Testis (tissue), 3 donors: Measurements from ENCODE around the gene CNKSR3. TPM values are rescaled to one million over a fixed set of nuclear protein-coding genes. Genes with fewer than 3 reads are reported as not detected.

Experiments
- DNase-seq: peaks from one replicate; pipeline ENCODE4 v3.0.0-alpha.2; 2019
- H3K27ac ChIP-seq, 2 donors: fragments of 200-600 bp; sonication (generic); one replicate each; pipeline ENCODE4 v1.5.1; 2019
- H3K27me3 ChIP-seq: fragments of 200-600 bp; sonication (generic); one replicate; pipeline ENCODE4 v1.5.1; 2019
- H3K36me3 ChIP-seq: fragments of 200-600 bp; sonication (generic); one replicate; pipeline ENCODE4 v1.5.1; 2017; ENCODE audit warnings: low read depth; ENCODE audit errors: missing control alignments
- H3K4me1 ChIP-seq: fragments of 200-600 bp; sonication (generic); one replicate; pipeline ENCODE4 v1.5.1; 2019
- H3K4me3 ChIP-seq, 2 donors: fragments of 200-600 bp; sonication (generic); one replicate each; pipeline ENCODE4 v1.5.1; 2017 to 2019
- H3K9me3 ChIP-seq: fragments of 200-600 bp; sonication (generic); one replicate; pipeline ENCODE4 v1.5.1; 2017
- POLR2A ChIP-seq: fragments of 450-650 bp; IDR thresholded peaks from one replicate; pipeline ENCODE4 v1.6.1; 2017; ENCODE audit warnings: antibody characterized with exemption, mild to moderate bottlenecking, moderate library complexity
- WGBS, 2 donors: methylation state at CpG; one replicate each; pipeline ENCODE4 v1.1.5; 2018; 5-methylcytosine and 5-hydroxymethylcytosine counted together
- intact Hi-C: fragments of 100-400 bp; cut with DNase I; formaldehyde crosslinking; loops from one replicate; pipeline ENCODE4 v1.15.1; 2023; ENCODE audit warnings: low total_unique reads
- polyA plus RNA-seq: library from polyadenylated mRNA; stranded (reverse); fragments of 350-450 nt; fragmentation: Illumina TruSeq; extraction: RNeasy Lipid Tissue Mini Kit (QIAGEN cat#74804); gene quantifications from one replicate; pipeline ENCODE4 v1.2.3, GENCODE V29; 2014; ENCODE audit warnings: low read depth, low replicate concordance; ENCODE audit not compliant: insufficient read depth
- total RNA-seq, 2 donors: library from RNA; depleted of rRNA; stranded (reverse); fragments of >200 nt; gene quantifications; one replicate each; pipeline ENCODE4 v1.2.3, GENCODE V29; 2016
- TF ChIP-seq, protein P1 (sequence below), 3 experiments: fragments of 450-650 bp in 2 of 3; fragments of 200-600 bp in 1 of 3; sonication (generic) in 1 of 3; IDR thresholded peaks; one replicate each; pipeline ENCODE4 v1.5.1; 2016 to 2019; ENCODE audit warnings: antibody characterized with exemption in 3 of 3, mild to moderate bottlenecking in 2 of 3, moderate library complexity in 1 of 3

Gene CNKSR3
- total and polyA plus RNA-seq, 3 donors from 2014 or later: 26.0 to 28.7 (median 26.0) TPM

DNA sequence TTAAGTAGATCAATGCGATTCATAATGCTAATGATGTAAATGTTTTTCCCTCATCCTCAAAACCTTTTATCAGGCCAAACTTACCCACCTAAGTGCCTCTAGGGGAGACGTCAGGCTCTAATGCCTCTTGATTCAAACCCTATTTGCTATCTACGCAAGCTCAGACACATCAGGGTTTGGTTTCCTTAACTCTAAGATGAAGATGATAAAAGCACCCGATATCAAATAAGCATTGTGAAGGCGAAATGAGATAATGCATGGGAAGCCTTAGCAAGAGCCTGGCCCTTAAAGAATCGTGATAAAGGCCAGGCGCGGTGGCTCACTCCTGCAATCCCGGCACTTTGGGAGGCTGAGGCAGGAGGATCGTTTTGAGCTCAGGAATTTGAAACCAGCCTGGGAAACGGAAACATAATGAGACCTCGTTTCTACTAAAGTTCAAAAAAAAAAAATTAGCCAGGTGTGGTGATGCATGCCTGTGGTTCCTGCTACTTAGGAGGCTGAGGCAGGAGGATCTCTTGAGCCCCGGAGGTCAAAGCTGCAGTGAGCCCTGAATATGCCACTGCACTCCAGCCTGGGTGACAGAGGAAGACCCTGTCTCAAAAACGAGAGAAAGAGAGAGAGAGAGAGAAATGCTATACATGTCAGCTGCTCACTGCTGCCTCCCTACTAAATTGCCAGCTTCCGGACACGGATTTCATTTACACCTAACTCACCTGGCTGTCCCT lies 13.5 kb downstream of the CNKSR3 start:
- no peak overlapping the region for H3K4me3 ChIP-seq
- WGBS, 2 donors: 87 to 88% methylated on average over 16 of the region's 16 CpGs
- H3K4me1 ChIP-seq: peaks cover 2% of the 10 kb centered on the region
- no peaks in the 10 kb centered on the region for H3K9me3 ChIP-seq
- H3K27me3 ChIP-seq: no peaks in the 10 kb centered on the region
- H3K36me3 ChIP-seq: no peaks in the 10 kb centered on the region
- intact Hi-C loops: no loop called here
- H3K27ac ChIP-seq: no peak overlapping the region
- TF ChIP-seq, protein P1, sequence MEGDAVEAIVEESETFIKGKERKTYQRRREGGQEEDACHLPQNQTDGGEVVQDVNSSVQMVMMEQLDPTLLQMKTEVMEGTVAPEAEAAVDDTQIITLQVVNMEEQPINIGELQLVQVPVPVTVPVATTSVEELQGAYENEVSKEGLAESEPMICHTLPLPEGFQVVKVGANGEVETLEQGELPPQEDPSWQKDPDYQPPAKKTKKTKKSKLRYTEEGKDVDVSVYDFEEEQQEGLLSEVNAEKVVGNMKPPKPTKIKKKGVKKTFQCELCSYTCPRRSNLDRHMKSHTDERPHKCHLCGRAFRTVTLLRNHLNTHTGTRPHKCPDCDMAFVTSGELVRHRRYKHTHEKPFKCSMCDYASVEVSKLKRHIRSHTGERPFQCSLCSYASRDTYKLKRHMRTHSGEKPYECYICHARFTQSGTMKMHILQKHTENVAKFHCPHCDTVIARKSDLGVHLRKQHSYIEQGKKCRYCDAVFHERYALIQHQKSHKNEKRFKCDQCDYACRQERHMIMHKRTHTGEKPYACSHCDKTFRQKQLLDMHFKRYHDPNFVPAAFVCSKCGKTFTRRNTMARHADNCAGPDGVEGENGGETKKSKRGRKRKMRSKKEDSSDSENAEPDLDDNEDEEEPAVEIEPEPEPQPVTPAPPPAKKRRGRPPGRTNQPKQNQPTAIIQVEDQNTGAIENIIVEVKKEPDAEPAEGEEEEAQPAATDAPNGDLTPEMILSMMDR (IDR thresholded peaks at IDR 0.05): no peak
- no peak for TF ChIP-seq POLR2A
- no peak for DNase-seq

DNA sequence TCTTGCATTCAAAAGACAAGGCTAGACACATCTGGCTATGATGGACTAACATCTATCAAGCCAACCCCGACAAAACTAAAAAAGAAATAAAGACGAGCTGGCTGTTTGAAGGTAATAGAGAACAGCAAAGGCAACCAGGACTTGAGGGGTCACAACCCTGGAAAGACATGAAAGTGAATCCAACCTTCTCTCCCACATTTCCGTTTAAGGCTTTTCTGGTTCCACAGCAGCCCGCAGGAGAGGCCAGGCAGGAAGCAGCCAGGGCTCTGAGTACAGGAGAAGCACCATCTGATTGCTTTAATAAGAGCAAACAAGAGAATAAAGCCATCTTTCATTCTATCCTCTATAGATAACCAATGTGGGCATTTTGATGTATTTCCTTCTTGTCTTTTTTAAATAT lies 14.3 kb downstream of the CNKSR3 start:
- Histone ChIP-seq H3K9me3 (no peaks in the 10 kb centered on the region), H3K4me3 (no peak overlapping the region), H3K27me3 (no peaks in the 10 kb centered on the region), H3K36me3 (no peaks in the 10 kb centered on the region), H3K27ac (no peak overlapping the region), H3K4me1 (peaks cover 10% of the 10 kb centered on the region)
- 69 to 78% methylated on average over 4 of the region's 4 CpGs for WGBS, 2 donors
- DNase-seq: no peak
- TF ChIP-seq, protein P1 (IDR thresholded peaks at IDR 0.05): no peak
- TF ChIP-seq POLR2A: no peak
- intact Hi-C loops: no loop called here

DNA sequence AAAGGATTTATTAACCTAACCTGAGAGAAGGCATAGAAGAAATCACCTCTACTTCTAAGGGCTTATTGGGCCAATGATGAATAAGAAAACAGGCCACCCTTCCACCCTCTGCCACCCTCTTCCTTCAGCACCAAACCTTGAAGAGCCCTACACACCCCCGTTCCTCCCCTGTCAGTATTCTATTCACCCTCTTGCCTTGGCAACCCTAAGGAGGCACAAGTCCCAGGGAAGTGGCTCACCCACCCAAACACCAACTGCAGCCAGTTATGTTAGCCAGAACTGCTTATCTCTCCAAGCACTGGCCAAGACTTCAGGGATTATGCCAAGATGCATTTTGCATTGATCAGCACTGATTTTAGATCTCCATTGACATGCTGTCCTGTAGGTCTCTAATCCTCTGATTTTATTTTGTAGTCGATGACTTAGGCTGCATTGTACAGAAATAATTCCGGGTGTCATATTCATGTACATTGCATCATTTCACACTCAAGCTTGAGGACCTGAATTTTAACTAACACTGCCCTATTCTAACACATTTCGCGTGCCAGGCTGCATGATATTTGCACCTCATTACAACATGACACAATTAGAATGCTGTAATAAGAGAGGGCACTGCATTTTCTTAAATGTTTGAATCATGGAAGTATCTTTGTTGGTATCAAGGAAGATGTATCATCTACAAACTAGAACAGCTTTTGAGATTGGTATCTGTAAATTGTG lies 15.7 kb downstream of the CNKSR3 start:
- Histone ChIP-seq H3K4me1 (peaks cover 12% of the 10 kb centered on the region), H3K36me3 (no peaks in the 10 kb centered on the region), H3K27ac (no peak overlapping the region), H3K27me3 (no peaks in the 10 kb centered on the region), H3K9me3 (no peaks in the 10 kb centered on the region), H3K4me3 (no peak overlapping the region)
- no peak for DNase-seq
- 81 to 94% methylated on average over 5 of the region's 5 CpGs for WGBS, 2 donors
- intact Hi-C loops: no loop called here
- TF ChIP-seq, protein P1 (IDR thresholded peaks at IDR 0.05): no peak

DNA sequence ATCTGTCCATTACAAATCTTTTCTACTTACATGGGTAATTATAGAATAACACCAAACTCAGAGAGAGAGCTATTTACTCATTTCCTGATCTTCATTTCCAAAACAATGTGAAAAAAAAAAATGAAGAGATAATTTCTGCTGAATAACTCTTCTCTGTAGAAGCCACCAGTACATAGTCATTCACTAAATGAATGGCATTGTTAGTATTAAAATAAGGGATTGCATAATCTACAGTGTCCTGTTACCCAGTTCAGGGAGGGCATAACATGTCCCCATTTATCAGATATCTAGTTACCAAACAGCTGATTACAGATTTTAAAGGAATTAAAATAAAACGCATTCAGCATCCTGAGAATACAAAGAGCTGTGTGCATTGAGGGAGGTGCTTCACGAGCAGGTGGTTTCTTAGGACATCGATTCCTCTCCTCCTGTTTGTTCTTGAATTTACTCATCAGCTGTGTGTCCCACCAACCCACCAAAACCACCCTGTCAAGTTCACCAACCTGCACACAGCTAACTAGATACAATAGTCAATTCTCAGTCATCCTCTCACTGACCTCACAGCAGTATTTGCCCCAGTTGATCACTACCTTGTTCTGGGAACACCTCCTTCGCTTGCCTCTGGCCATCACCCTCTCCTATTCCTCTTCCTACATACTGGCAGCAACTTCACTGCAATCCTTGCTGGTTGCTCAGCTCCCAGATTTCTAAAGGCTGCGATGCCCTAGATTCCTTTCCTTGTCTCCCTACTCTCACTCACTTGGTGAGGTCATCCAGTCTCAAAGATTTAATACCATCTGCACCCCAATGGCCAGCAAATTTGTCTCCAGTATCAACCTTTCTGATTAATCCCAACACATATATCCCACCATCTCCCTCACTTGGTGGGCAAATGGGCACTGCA lies 18.7 kb downstream of the CNKSR3 start:
- intact Hi-C loops: no loop called here
- Histone ChIP-seq H3K4me1 (peaks cover 31% of the 10 kb centered on the region), H3K9me3 (no peaks in the 10 kb centered on the region), H3K4me3 (no peak overlapping the region), H3K36me3 (no peaks in the 10 kb centered on the region), H3K27ac (no peak overlapping the region), H3K27me3 (no peaks in the 10 kb centered on the region)
- TF ChIP-seq, protein P1 (IDR thresholded peaks at IDR 0.05): no peak
- TF ChIP-seq POLR2A: no peak
- 70 to 83% methylated on average over 5 of the region's 5 CpGs for WGBS, 2 donors
- DNase-seq: no peak
